Right lobe of liver (tissue), 4 donors: ENCODE measurements around the gene CLEC3B.

Source experiments
- POLR2A ChIP-seq: fragments of 450-650 bp; IDR thresholded peaks from one replicate; pipeline ENCODE4 v1.6.1; 2017; ENCODE audit warnings: antibody characterized with exemption, mild to moderate bottlenecking
- TF ChIP-seq, protein P1 (sequence below), 4 donors: fragments of 200-600 bp in 3 of 4; fragments of 450-650 bp in 1 of 4; IDR thresholded peaks; one replicate each; pipeline versions ENCODE4 v1.5.1 to v1.8.0; 2016 to 2022; ENCODE audit warnings: antibody characterized with exemption in 4 of 4, mild to moderate bottlenecking in 2 of 4
- donor health status: DM: no; HTN: no; CAD: no.
- donor health status: DM: no; HTN: no; CAD: no.
- donor health status: DM: no; HTN: yes; CAD: no.

DNA sequence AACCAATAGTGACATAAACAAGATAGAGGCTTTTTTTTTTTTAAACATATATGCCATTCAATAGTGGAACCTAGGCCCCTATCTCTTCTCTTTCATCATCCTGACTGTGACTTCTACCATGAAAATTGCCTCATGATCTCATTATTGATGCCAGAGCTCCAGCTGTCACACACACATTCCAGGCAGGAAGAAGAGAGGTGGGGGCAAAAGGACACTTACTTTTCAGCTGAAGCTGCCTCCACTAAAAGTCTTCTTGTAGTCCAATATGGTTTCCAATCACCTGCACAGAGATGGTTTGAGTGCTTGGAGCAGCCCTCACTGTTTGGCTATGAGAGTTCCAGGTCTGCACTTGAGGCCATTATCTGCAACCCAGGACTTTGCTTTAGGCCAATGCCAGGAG is 45.0 kb downstream of the CLEC3B start:
- TF ChIP-seq, protein P1, sequence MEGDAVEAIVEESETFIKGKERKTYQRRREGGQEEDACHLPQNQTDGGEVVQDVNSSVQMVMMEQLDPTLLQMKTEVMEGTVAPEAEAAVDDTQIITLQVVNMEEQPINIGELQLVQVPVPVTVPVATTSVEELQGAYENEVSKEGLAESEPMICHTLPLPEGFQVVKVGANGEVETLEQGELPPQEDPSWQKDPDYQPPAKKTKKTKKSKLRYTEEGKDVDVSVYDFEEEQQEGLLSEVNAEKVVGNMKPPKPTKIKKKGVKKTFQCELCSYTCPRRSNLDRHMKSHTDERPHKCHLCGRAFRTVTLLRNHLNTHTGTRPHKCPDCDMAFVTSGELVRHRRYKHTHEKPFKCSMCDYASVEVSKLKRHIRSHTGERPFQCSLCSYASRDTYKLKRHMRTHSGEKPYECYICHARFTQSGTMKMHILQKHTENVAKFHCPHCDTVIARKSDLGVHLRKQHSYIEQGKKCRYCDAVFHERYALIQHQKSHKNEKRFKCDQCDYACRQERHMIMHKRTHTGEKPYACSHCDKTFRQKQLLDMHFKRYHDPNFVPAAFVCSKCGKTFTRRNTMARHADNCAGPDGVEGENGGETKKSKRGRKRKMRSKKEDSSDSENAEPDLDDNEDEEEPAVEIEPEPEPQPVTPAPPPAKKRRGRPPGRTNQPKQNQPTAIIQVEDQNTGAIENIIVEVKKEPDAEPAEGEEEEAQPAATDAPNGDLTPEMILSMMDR (IDR thresholded peaks at IDR 0.05): no peak
- TF ChIP-seq POLR2A: no peak
